ENCODE data around the gene IFNA8.
"Not testable (repeated sequence)": the region's sequence is repeated elsewhere in the genome, so short reads cannot be mapped to it uniquely, and the experiment has no call there.

IFNA8 gene

GRCh38 chr9:21429191-21429590 is 20.3 kb downstream of the IFNA8 start:
- no peak for DNase-seq

DNA sequence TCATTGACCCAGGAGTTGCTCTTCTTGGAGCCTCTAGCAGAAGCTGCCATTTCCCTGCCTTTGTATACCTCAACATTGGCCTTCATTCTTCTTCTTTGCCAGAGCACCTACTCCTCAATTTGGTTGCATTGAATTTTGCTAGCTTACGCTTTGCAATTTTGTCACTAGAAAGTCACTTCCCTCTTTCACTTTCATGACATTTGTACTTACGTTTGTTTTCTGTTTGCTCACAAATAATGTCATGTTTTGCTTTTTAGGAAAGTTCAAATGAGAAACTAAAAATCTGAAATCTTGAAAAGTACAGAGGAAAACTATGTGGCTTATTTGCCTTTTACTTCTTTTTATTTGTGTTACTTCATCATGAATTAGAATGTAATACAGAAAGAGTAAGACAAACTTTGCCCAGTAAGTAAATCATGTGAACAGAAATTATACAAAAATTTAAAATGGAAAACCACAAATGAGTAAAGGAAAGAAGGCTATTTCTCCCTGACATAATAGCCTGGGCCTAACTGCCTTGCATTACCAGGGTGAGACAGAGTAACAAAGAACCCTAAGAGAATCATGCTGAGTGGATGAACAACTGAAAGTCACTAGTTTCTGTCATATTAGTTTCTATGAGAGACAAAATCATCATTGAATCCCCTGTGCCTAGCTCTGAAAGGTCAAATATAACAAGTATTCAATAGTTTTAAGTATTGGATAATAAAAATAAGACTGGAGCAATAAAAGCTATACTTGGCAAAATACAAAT is 23.9 kb downstream of the IFNA8 start:
- no peak for DNase-seq

DNA sequence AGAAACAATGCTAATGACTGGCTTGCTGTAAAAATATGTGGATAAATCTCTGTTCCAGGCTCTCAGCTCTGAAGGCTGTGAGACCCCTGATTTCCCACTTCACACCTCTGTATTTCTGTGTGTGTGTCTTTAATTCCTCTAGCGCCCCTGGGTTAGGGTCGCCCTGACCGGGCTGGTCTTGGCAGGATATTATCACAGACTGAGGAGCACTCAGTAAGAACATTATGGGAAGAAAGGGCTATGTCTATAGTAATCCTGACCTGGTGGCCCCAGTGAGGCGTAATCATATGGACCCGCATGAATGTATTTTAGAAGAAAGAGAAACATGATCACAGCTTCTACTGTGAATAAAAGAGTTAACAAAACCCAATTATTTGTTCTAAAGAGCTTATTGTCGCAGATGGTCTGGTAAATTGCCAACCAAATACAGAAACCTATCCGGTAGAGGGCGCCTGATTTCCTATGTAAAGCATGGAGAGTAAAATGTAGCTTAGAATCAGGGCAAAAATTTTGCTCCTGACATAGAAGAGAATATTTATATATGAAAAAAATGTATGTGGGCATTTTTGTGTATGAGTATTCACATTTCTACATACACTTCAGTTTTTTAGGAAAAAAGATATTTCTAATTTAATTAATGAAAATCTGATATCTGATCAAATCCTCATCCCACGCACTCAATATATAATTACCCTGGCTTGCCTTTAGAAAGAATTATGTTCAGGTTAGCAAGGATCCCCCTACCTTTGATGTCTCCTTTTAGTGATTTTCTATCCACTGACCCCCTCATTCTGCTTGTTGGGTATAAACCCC is 25.5 kb downstream of the IFNA8 start:
- DNase-seq, result no peak

DNA sequence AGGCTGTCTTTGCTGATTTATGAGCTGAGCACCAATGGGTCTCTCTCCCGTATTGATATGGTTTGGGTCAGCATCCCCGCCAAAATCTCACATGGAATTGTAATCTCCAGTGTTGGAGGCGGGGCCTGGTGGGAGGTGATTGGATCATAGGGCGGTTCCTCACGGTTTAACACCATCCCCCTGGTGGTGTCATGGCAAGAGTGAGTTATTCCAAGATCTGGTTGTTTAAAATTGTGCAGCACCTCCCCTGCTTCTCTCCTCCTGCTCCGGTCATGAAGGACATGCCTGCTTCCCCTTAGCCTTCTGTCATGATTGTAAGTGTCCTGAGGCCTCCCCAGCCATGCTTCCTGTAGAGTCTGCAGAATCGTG is 26.1 kb downstream of the IFNA8 start:
- DNase-seq, result not testable (repeated sequence)

- no peak for DNase-seq
Observed at GRCh38 chr9:21440139-21440538, 31.2 kb downstream of the IFNA8 start, which contains the start of gene IFNA1. IFNA1 (plus strand) TSS chr9:21440439; CDS start chr9:21440508, 69 bp downstream.

DNA sequence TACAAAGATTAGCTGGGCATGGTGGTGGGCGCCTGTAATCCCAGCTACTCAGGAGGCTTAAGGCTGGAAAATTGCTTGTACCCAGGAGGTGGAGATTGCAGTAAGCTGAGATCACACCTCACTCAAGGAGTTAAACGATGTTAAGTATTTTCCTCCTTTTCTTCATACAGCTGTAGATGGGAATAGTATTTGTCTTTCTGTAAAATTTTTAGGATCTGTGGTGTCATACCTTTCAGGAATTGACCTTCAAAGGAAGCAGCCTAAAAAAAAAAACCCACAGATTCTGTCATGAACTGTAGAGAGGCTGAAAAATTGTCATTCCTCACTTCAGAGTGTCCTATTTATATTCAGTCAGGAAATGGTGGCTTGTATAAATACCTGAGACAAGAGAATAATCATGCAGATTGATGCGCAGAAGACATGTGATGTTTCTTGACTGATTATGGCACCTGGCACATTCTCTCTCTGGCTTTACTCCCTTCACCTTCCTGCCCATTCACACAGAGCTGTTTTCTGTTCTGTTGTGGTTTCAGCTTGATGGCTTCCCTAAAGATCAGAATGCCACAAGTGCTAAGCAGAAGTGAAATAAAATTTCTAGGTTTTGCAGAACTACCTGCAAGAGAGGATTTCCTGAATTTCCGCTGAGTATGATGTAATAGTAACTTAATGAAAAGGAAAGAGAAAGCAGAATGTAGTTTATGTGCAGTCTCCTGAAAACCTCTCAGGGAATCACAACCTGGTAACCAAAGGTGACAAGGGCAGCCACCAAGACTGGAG is 35.1 kb downstream of the IFNA8 start:
- peak; percentile 46 for DNase-seq

GRCh38 chr9:21449312-21449711 is 40.4 kb downstream of the IFNA8 start:
- DNase-seq, result not testable (repeated sequence)

GRCh38 chr9:21450733-21451394 is 41.9 kb downstream of the IFNA8 start:
- DNase-seq, result no peak

DNA sequence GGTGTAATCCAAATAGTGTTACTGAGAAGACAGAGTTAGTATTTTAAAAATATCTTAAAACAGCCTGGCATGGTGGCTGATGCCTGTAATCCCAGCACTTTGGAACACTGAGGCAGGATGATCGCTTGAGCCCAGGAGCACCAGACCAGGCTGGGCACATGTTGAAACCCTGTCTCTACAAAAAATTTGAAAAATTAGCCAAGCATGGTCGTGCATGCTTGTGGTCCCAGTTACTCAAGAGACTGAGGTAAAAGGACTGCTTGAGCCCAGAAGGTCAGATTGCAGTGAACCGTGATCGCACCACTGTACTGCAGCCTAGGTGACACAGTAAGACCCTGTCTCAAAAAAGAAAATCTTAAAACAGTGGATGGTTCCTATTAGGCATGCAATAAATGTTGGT is 43.8 kb downstream of the IFNA8 start:
- no peak for DNase-seq

DNA sequence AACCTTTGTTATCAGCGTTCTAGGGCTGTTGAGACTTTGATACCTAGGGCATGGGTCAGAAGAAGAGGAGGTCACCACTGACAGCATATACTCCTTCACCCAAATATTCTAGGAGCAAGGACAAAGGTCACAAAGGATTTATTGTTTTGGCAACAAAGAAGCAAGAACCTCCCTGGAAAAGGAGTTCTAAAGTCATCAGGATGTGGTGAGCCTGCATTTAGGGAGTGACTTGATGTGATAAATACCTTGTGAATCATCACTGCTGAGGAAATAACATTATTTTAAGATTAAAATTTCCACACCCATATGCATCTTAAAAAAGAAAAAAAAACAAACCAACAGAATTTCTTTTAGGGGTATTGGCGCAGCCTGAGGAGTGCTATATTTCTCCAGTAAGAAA is 45.2 kb downstream of the IFNA8 start:
- no peak for DNase-seq

GRCh38 chr9:21455320-21455719 is 46.4 kb downstream of the IFNA8 start:
- no peak for DNase-seq
